ENCODE results near the gene ACBD4.

The ACBD4 gene, protein sequence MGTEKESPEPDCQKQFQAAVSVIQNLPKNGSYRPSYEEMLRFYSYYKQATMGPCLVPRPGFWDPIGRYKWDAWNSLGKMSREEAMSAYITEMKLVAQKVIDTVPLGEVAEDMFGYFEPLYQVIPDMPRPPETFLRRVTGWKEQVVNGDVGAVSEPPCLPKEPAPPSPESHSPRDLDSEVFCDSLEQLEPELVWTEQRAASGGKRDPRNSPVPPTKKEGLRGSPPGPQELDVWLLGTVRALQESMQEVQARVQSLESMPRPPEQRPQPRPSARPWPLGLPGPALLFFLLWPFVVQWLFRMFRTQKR

DNA sequence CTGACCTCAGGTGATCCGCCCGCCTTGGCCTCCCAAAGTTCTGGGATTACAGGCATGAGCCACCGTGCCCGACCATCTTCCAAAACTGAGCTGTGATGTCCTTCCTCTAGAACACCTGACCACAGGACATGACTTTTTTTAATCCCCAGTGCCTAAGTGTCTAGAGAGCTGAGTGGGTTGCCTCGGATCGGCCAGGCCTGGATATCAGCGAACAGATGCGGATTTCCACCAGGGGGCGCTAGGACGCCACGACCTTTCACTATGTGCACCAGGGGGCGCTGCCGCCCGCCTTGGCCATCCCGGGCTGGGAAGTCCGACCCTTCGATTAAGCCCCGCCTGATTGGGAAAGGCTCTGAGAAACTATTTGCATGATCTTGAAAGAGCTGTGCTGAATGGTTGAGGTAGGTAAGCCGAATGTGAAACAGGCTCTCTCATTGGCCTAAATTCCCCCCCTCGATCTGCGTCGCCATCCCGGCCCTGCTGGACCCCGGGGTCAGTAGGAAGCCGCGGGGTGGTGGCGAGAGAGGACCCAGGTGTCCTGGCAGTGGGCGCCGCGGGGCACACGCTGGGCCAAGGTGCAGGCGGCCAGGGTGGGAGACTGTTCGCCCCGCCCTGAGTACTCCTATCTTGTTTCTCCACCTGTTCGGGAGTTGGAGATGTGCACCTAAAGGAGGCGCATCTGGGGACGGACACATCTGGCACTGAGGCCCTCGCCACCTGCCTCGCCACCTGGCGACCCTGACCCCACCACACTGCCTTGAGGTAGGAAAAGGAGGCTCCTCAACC is at the start of gene ACBD4:
ACBD4 (plus strand) TSS at position 496 of the 786 bp plus-strand sequence. CDS start 458 bp downstream, outside the sequence.
- DNase-seq = peak; percentile 98

DNA sequence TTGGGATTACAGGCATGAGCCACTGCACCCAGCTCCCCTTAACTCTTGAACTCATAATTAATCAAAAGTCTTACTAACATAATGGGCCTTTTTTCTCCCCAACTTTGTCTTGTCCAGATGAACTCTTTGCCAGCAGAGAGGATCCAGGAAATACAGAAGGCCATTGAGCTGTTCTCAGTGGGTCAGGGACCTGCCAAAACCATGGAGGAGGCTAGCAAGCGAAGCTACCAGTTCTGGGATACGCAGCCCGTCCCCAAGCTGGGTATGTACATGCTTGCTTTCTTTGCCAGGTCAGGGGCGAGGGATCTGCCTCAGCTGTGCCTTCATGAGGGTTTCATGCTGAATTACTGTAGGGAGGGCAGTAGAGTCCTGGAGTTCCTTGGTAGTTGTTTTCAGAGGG is 49.1 kb upstream of the ACBD4 start:
- DNase-seq = no peak

- DNase-seq = no peak
Observed at GRCh38 chr17:45086865-45087503, 48.5 kb upstream of the ACBD4 start.

DNA sequence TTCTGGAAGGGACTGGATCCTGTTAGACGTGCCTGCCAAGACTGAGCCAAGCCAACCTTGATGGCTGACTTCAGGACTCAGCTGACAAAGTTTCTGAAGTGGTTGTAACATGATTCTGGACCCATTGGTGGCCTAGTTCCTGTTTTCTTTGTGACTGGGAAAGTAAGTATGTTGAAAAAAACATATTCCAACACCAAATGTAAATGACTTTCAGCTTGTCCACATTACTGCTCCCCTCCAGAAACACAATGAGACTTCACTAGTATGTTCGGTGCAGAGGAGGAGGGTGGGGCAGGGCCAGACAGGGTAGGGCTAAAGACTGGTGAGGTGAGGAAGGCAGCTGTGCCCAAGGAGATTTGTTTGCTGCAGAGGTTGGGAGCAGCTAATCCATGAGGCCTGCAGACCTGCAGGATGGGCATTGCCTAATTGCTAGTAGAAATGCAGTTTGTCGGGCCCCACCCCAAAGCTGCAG is 47.9 kb upstream of the ACBD4 start:
- no peak for DNase-seq

GRCh38 chr17:45087978-45088377 is 47.5 kb upstream of the ACBD4 start:
- no peak for DNase-seq

DNA sequence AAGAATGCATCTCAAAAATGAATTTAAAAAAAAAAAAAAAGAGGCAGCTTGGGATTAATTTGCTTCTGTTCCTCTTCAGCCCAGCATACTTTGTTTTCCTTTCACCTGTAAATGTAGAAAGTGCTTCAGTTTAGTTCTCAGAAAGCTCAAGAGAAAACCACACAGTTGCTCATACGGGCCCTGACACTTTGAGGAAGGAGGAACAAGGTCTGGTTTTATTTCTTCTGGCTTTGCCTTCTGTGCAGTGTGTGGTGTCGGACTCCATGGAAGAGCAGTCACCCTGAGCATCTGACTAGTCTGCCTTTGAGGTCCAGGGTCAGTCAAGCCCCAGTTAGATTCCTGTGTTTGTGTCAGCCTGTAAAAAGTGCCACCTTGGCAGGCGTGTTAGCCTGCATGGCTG is 46.7 kb upstream of the ACBD4 start:
- DNase-seq = no peak

DNA sequence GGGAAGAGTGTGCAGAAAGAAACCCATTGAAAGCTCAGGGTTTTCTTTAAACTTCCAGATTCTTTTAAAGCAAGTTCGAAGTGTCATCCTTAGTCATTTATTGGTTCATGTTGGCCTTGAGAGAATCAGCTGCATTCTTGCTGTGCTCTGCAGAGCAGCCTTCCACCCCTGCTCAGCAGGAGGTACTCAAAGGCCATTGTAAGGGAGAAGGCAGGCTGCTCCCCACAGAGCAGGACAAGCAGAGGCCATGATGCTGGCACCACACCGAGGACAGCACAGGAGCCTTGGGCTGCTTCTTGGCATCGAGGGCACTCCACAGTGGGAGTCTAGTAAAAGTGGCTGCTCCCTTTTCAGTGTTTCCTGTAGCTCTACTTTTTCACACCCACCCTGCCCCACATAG is 44.8 kb upstream of the ACBD4 start:
- no peak for DNase-seq

DNA sequence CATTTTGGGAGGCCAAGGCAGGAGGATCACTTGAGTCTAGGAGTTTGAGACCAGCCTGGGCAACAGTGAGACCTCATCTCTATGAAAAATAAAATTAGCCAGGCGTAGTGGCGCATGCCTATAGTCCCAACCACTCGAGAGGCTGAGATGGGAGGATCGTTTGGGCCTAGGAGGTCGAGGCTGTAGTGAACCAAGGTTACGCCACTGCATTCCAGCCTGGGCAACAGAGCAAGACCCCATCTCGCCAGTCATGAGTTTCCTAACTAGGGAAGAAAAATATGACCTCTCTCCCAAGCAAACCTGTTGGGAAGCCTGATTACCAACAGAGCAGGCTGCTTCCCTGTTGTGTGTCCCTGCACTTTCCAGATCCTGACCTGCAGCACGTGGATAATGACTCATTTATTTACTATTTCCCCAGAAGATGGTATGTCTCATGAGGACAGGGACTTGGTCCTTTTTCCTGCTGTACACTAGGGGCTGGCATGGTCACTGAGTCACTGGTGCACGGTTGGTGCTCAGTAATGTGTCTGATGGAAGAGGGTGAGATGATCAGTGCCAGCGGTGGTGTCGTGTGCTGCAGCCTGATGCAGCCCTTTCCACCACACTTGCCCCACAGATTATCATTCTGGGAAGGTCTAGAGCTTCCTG is 43.6 kb upstream of the ACBD4 start:
- no peak for DNase-seq

GRCh38 chr17:45092911-45093430 is 42.5 kb upstream of the ACBD4 start:
- DNase-seq = peak; percentile 57

- no peak for DNase-seq
Observed at GRCh38 chr17:45093444-45094110, 41.9 kb upstream of the ACBD4 start.

GRCh38 chr17:45096141-45096540 is 39.3 kb upstream of the ACBD4 start:
- no peak for DNase-seq

DNA sequence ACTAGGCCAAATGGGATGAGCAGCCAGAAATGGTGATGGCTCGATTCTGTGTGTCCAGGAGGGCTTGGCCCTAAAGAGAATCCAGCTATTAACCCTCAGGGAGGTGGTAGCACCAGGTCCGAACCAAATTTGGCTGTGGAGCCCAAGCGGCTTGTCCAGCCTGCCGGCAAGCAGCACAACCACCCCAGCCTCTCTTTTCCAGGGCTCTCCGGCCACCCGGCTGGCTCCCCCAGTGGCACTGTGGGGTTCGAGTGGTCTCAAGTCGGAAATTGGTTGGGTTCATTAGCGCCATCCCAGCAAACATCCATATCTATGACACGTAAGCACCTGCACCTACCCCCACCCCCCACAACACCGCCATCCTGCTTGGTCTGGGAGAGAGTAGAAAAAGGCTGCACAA is 38.6 kb upstream of the ACBD4 start:
- no peak for DNase-seq

DNA sequence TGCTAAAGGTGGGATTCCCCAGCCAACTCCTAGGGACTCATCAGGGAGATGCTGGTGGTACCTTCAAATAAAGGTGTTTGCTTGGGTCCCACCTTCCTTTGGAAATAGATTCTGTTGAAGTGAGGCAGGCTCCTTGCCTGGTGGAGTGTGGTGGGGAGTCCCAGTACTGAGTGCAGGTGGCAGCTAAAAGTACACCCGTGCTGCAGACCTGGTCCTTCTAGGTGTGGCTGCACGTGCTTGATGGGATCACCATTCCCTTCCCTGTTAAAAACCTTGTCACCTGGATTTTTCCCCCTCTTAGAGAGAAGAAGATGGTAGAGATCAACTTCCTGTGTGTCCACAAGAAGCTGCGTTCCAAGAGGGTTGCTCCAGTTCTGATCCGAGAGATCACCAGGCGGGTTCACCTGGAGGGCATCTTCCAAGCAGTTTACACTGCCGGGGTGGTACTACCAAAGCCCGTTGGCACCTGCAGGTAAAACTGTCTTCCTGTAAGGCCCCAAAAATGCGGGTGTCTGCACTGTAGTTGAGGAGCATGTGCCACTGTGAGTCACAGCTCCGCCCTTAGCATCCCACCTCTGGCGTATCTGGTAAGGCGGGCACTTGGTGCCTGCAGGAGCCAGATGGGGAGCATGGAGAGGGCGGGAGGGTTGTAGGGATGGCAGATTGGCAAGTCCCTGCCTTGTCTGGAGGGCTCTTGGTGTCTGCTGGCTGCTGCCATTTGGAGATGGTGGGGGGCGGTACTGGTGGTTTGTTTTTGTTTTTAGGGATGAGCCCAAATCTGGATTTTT is 37.2 kb upstream of the ACBD4 start:
- DNase-seq = no peak

DNA sequence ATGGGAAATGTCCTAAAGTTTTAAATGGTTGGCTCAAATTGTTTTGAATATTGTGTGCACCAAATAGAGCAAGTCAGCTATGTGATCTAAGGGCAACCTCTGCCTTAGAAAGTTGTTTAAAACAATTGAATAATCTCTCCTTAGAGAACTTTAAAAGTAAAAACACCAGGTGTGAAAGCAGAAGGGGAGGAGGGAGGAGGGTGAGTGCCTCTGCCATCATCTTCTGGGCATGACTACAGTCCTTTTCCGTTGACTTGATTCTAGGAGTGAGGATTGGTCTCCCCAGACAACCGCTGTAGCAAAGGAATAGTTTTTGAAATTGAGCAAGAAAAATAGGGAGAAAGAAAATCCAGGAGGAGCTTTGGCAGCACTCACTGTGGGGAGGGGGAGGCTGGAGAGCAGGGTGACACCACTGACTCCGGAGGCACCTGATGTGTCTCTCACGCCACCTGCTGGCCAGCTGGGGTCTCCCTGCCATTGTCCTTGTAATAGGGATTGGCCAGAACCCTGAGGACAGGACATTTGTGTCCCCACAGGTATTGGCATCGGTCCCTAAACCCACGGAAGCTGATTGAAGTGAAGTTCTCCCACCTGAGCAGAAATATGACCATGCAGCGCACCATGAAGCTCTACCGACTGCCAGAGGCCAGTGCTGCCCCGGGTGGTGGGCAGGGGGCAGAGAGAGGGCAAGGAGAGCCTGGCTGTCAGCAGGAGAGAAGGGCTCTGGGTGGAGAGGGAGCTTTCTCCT is 36.4 kb upstream of the ACBD4 start:
- peak; percentile 89 for DNase-seq

DNA sequence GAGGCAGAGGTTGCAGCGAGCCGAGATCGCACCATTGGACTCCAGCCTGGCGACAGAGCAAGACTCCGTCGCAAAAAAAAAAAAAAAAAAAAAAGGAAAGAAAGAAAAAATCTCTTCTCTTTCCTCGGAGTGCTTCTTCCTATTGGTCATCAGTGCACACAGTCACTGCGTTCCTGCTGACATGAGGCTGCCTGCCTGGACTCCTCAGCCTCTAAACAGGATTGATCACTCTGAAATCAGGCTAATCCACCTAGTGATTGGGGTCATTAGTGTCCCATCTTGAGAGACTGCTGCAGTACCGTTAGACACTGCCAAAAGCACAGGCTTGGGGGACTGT is 34.0 kb upstream of the ACBD4 start:
- no peak for DNase-seq

DNA sequence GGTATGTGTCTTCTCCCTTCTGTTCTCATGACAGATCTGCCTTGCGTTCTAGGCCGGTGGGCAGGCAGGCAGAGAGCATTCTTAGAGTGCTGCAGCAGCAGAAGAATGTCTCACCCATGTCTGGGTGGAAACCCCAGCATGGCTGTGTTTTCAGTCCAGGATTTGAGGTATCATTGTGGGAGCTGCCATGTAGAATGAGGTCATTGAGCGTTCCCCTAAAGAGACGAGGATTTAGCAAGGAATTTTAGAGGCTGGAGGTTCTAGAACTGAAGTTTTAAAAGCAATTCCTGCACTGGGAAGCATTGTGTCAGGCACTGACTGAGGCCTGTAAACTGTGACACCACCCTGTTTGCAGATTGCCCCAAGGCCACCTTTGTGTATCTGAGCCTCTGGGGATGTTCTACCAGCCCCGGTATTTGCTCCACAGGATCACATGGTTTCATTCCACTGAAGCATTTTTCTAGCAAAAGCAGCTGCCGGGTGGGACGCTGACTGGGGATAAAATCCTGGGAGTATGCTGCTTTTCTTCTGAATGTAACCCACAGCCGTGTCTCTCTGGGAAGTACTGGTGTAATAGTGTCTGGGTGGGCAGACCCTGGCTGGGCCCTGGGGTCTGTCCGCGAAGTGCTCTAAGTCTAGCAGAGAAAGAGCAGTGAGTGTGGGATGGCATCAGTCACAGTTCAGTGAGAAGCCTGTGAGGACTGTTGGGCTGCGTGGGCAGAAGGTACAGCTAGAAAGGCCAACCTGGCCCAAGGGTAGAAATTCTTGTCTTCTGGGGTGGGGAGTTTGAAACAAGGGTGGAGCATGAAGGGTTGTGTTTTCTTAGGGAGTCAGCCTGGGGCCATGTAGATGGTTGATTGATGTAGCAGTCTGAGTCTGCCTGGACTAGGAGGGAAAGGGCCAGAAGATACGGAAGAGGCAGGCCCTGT is 33.3 kb upstream of the ACBD4 start:
- no peak for DNase-seq

GRCh38 chr17:45102856-45103255 is 32.6 kb upstream of the ACBD4 start:
- no peak for DNase-seq

DNA sequence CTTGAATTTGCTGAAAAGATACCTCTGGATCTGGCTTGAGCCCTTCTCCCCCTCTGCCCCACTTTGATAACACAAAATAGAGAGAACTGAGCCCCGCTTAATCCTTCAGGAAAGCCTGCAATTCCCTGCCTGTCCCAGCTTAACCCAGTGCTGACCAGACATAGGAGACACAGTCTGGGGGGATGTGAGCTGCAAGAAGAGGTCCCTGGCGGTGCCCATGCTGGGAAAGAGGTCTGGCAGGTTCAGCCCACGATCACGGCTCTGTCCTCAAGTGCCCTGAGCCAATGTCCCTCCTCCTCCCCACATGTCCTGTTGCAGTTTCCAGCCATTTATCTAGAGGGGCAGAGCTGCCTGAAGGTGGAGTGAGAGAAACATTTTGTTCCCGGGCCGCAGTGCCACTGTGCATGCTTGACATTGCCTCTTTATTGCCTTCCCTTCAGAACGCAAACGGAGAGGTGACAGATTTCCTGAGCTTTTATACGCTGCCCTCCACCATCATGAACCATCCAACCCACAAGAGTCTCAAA is 32.2 kb upstream of the ACBD4 start:
- no peak for DNase-seq

DNA sequence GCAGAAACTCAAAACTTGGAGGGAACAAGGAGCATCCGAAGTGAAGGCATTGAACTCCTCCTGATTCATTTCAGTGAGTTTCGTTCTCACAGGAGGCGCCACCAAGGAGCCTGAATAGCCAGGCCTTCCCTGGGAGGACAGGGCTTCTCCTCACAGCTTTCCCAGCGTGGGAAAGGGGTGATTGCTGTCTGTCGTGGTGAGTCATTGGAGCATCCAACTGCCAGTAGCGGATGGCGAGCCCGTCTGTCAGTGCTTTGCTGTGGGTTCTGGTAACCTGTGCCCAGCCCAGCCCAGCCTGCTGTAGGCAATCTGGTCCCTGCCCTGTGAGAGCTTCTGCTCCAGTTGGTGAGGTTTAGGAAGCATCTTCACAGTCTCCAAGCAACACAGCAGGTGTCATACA is 31.5 kb upstream of the ACBD4 start:
- no peak for DNase-seq

DNA sequence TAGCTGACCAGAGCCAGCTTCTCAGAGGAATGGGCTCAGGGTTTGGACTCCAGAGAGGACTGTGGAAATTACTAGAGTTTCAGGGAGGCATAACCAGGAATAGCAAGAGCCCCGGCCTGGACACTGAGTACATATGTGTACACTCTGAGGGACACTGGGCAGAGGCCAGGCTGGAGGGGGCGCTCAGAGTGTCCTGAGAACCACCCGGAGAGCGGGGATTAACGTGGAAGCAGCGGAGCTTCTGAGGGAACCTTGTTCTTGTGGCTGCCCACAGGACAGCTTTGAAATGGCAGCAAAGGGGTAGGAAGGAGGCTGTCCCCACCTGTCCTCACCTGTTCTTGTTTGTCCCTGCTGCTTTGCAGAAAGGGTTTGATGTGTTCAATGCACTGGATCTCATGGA is 31.0 kb upstream of the ACBD4 start:
- DNase-seq = no peak

All from femur (tissue), 1 donor.